Liver (tissue), 9 donors: ENCODE data around the gene TCOF1. TPM values are rescaled to one million over a fixed set of nuclear protein-coding genes. Genes with fewer than 3 reads are reported as not detected.

Source experiments
- DNase-seq: peaks from one replicate; pipeline ENCODE4 v3.0.0-alpha.2; 2017; ENCODE audit warnings: low spot score
- H3K27ac ChIP-seq, 2 donors: one replicate each; pipeline ENCODE4 v1.7.0; 2013; ENCODE audit warnings: inconsistent platforms in 2 of 2, low read length in 2 of 2, control low read depth in 1 of 2, low read depth in 1 of 2, mild to moderate bottlenecking in 1 of 2
- H3K27me3 ChIP-seq, 4 donors: one replicate each; pipeline versions ENCODE4 v1.6.1 to v1.7.0; 2013; ENCODE audit warnings: low read length in 3 of 4, inconsistent platforms in 1 of 4, mild to moderate bottlenecking in 1 of 4, moderate library complexity in 1 of 4; ENCODE audit not compliant: control insufficient read depth in 4 of 4, insufficient read depth in 4 of 4
- H3K36me3 ChIP-seq, 4 donors: one replicate each; pipeline versions ENCODE4 v1.6.1 to v1.7.0; 2013; ENCODE audit warnings: low read length in 3 of 4, mild to moderate bottlenecking in 3 of 4, low read depth in 1 of 4, moderate library complexity in 1 of 4; ENCODE audit not compliant: control insufficient read depth in 4 of 4, insufficient read depth in 3 of 4
- H3K4me1 ChIP-seq, 4 donors: one replicate each; pipeline versions ENCODE4 v1.6.1 to v1.7.0; 2013; ENCODE audit warnings: low read length in 3 of 4, mild to moderate bottlenecking in 3 of 4, moderate library complexity in 1 of 4; ENCODE audit not compliant: control insufficient read depth in 4 of 4, insufficient read depth in 4 of 4
- H3K4me3 ChIP-seq, 3 donors: one replicate each; pipeline versions ENCODE4 v1.6.1 to v1.7.0; 2013; ENCODE audit warnings: low read length in 3 of 3, control low read depth in 1 of 3, low read depth in 1 of 3, mild to moderate bottlenecking in 1 of 3
- H3K9ac ChIP-seq, 2 donors: one replicate each; pipeline ENCODE4 v1.7.0; 2013; ENCODE audit warnings: low read length in 2 of 2, mild to moderate bottlenecking in 2 of 2, moderate library complexity in 2 of 2, control low read depth in 1 of 2, low read depth in 1 of 2
- H3K9me3 ChIP-seq, 4 donors: one replicate each; pipeline versions ENCODE4 v1.6.1 to v1.7.0; 2013; ENCODE audit warnings: low read length in 3 of 4; ENCODE audit not compliant: control insufficient read depth in 4 of 4
- ATF3 ChIP-seq: IDR thresholded peaks from 2 replicates; pipeline ENCODE4 v1.6.1; 2016; ENCODE audit warnings: antibody characterized with exemption
- CTCF ChIP-seq: fragments of 150-350 bp; IDR thresholded peaks from 2 replicates; pipeline ENCODE4 v1.5.1; 2017; ENCODE audit warnings: improper control_type of control experiment, low read depth, low read length; ENCODE audit not compliant: missing input control
- EGR1 ChIP-seq, 2 donors: IDR thresholded peaks; 2 replicates each; pipeline ENCODE4 v1.6.1; 2016 to 2018; ENCODE audit warnings: antibody characterized with exemption in 2 of 2, low read depth in 2 of 2
- FOXA1 ChIP-seq: IDR thresholded peaks from 2 replicates; pipeline ENCODE4 v1.6.1; 2016; ENCODE audit warnings: antibody characterized with exemption
- FOXA2 ChIP-seq: IDR thresholded peaks from 2 replicates; pipeline ENCODE4 v1.6.1; 2016; ENCODE audit warnings: antibody characterized with exemption
- GABPA ChIP-seq, 2 donors: IDR thresholded peaks in 1 of 2; conservative IDR thresholded peaks in 1 of 2; 2 replicates each; pipeline ENCODE4 v1.6.1; 2016; ENCODE audit warnings: antibody characterized with exemption in 2 of 2, mild to moderate bottlenecking in 1 of 2, moderate library complexity in 1 of 2
- HNF4A ChIP-seq, 2 donors: conservative IDR thresholded peaks; 2 replicates each; pipeline ENCODE4 v1.6.1; 2016; ENCODE audit warnings: antibody characterized with exemption in 2 of 2, mild to moderate bottlenecking in 2 of 2
- HNF4G ChIP-seq: IDR thresholded peaks from 2 replicates; pipeline ENCODE4 v1.6.1; 2016; ENCODE audit warnings: antibody characterized with exemption
- JUND ChIP-seq, 2 donors: IDR thresholded peaks; 2 replicates each; pipeline ENCODE4 v1.6.1; 2016; ENCODE audit warnings: antibody characterized with exemption in 2 of 2
- MAX ChIP-seq: IDR thresholded peaks from 2 replicates; pipeline ENCODE4 v1.6.1; 2016; ENCODE audit warnings: antibody characterized with exemption
- NR2F2 ChIP-seq: IDR thresholded peaks from 2 replicates; pipeline ENCODE4 v1.6.1; 2016; ENCODE audit warnings: antibody characterized with exemption
- RAD21 ChIP-seq, 2 donors: IDR thresholded peaks; 2 replicates each; pipeline ENCODE4 v1.6.1; 2016; ENCODE audit warnings: antibody characterized with exemption in 2 of 2, mild to moderate bottlenecking in 2 of 2
- REST ChIP-seq: IDR thresholded peaks from 2 replicates; pipeline ENCODE4 v1.6.1; 2016; ENCODE audit warnings: antibody characterized with exemption, mild to moderate bottlenecking
- RXRA ChIP-seq, 2 donors: IDR thresholded peaks; 2 replicates each; pipeline ENCODE4 v1.6.1; 2017 to 2018; ENCODE audit warnings: antibody characterized with exemption in 2 of 2, mild to moderate bottlenecking in 1 of 2
- SP1 ChIP-seq: IDR thresholded peaks from 2 replicates; pipeline ENCODE4 v1.6.1; 2018; ENCODE audit warnings: antibody characterized with exemption, mild to moderate bottlenecking
- TAF1 ChIP-seq: conservative IDR thresholded peaks from 2 replicates; pipeline ENCODE4 v1.6.1; 2016; ENCODE audit warnings: antibody characterized with exemption, mild to moderate bottlenecking
- YY1 ChIP-seq: IDR thresholded peaks from 2 replicates; pipeline ENCODE4 v1.6.1; 2016; ENCODE audit warnings: antibody characterized with exemption, mild to moderate bottlenecking
- ZBTB33 ChIP-seq: IDR thresholded peaks from 2 replicates; pipeline ENCODE4 v1.6.1; 2016; ENCODE audit warnings: antibody characterized with exemption
- WGBS: extraction: QIAGEN DNeasy Blood & Tissue Kit; methylation state at CpG from one replicate; pipeline ENCODE4 v1.1.7; 2013; 5-methylcytosine and 5-hydroxymethylcytosine counted together
- polyA plus RNA-seq, 2 donors: library from polyadenylated mRNA; stranded (reverse) in 1 of 2; unstranded in 1 of 2; fragments of 200-250 nt in 1 of 2; fragments of >200 nt in 1 of 2; fragmentation: Nextera tagmentation in 1 of 2; extraction: Ambion mirVana in 1 of 2; gene quantifications; one replicate each; pipeline versions ENCODE4 v1.2.1 to v1.2.3, GENCODE V29; 2013 to 2015
- total RNA-seq, 2 donors: library from RNA; depleted of rRNA; stranded (reverse); fragments of >200 nt; gene quantifications; one replicate each; pipeline ENCODE4 v1.2.3, GENCODE V29; 2014
- donor health status: healthy.
- donor health status: healthy.
- donor health status: healthy.
- donor health status: healthy.
- donor health status: healthy.

The TCOF1 gene
- total and polyA plus RNA-seq, 4 donors: 3.2 to 8.5 (median 6.4) TPM

GRCh38 chr5:150335778-150336177, 21.7 kb upstream of the TCOF1 start (continued):
- no peak for TF ChIP-seq HNF4G
- TF ChIP-seq NR2F2: no peak
- no peak for TF ChIP-seq YY1
- TF ChIP-seq MAX: no peak

- Histone ChIP-seq H3K9ac (no peak overlapping the region), H3K9me3 (no peaks in the 10 kb centered on the region), H3K4me1 (no peaks in the 10 kb centered on the region), H3K4me3 (no peak overlapping the region), H3K27ac (no peak overlapping the region), H3K27me3 (no peaks in the 10 kb centered on the region), H3K36me3 (no peaks in the 10 kb centered on the region)
- no peak for TF ChIP-seq HNF4A (conservative IDR thresholded peaks at IDR 0.05)
- TF ChIP-seq RAD21 (IDR thresholded peaks at IDR 0.05): no peak
- TF ChIP-seq GABPA (IDR thresholded peaks at IDR 0.05 in 1 of 2, conservative IDR thresholded peaks at IDR 0.05 in 1 of 2): no peak
- TF ChIP-seq SP1: no peak
- no peak for TF ChIP-seq FOXA2
- TF ChIP-seq MAX: no peak
- no peak for TF ChIP-seq RXRA (IDR thresholded peaks at IDR 0.05)
- TF ChIP-seq FOXA1: no peak
- no peak for TF ChIP-seq ZBTB33
- TF ChIP-seq JUND (IDR thresholded peaks at IDR 0.05): no peak
- TF ChIP-seq NR2F2: no peak
- TF ChIP-seq REST: no peak
- TF ChIP-seq TAF1: no peak
- TF ChIP-seq CTCF: no peak
- no peak for TF ChIP-seq ATF3
- no peak for TF ChIP-seq EGR1 (IDR thresholded peaks at IDR 0.05; ENCODE audit: low read depth in 2 of 2)
- TF ChIP-seq HNF4G: no peak
- TF ChIP-seq YY1: no peak
- no peak for DNase-seq
- 94% methylated on average over 11 of the region's 11 CpGs for WGBS
Observed at GRCh38 chr5:150338546-150338945, 19.0 kb upstream of the TCOF1 start.
